PC-3 (cell line): ENCODE data around the gene TMTC3. TPM values are rescaled to one million over a fixed set of nuclear protein-coding genes. Genes with fewer than 3 reads are reported as not detected.

Experiments used
- ATAC-seq: fragments of 200-7000 bp; cut with Tn5 transposase; 2 replicates; pipeline ENCODE4 v1.9.1; 2020; ENCODE audit warnings: mild to moderate bottlenecking, moderate library complexity
- BruUV-seq: library from RNA; stranded (reverse); fragments of 400-500 nt; replicated peaks from 2 replicates; lab custom pipeline; 2021; lab: Mats Ljungman, UMichigan
- CTCF ChIA-PET: fragments of 300-600 bp; sonication (Branson Sonifier 250); formaldehyde crosslinking; loops from one replicate; lab custom pipeline; 2022; ENCODE audit warnings: antibody characterized with exemption; lab: Charles Lee
- POLR2A ChIA-PET: fragments of 300-600 bp; sonication (Branson Sonifier 250); formaldehyde crosslinking; loops from one replicate; lab custom pipeline; 2022; ENCODE audit warnings: antibody characterized with exemption; ENCODE audit not compliant: unreplicated experiment; lab: Charles Lee
- DNase-seq: peaks from one replicate; pipeline ENCODE4 v3.0.0-alpha.2; 2015
- H2AFZ ChIP-seq: fragments of 300-600 bp; sonication (generic); 2 replicates; pipeline ENCODE4 v1.6.0; 2016; ENCODE audit warnings: antibody characterized with exemption, low read length
- H3F3A ChIP-seq: fragments of 300-600 bp; sonication (generic); one replicate; pipeline ENCODE4 v1.6.0; 2017; ENCODE audit warnings: antibody characterized with exemption, low read length, control low read depth, mild to moderate bottlenecking; ENCODE audit not compliant: unreplicated experiment
- H3K27ac ChIP-seq: fragments of 300-600 bp; sonication (generic); 2 replicates; pipeline ENCODE4 v1.5.1; 2016; ENCODE audit warnings: mild to moderate bottlenecking, low read length
- H3K27me3 ChIP-seq: fragments of 300-600 bp; sonication (generic); 2 replicates; pipeline ENCODE4 v1.6.1; 2016; ENCODE audit warnings: low read length, mixed read lengths
- H3K36me3 ChIP-seq: fragments of 300-600 bp; sonication (generic); 2 replicates; pipeline ENCODE4 v1.6.1; 2016; ENCODE audit warnings: low read depth, mixed run types, low read length, mixed read lengths
- H3K4me1 ChIP-seq: fragments of 300-600 bp; sonication (generic); 2 replicates; pipeline ENCODE4 v1.5.1; 2016; ENCODE audit warnings: low read length; ENCODE audit not compliant: insufficient read depth
- H3K4me2 ChIP-seq: fragments of 300-600 bp; sonication (generic); 2 replicates; pipeline ENCODE4 v1.6.0; 2016; ENCODE audit warnings: low read length
- H3K4me3 ChIP-seq: fragments of 300-600 bp; sonication (generic); 2 replicates; pipeline ENCODE4 v1.5.1; 2016; ENCODE audit warnings: mild to moderate bottlenecking, low read length, mixed read lengths
- H3K79me2 ChIP-seq: fragments of 300-600 bp; sonication (generic); 2 replicates; pipeline ENCODE4 v1.6.1; 2017; ENCODE audit warnings: low read length, mixed read lengths
- H3K9ac ChIP-seq: fragments of 300-600 bp; sonication (generic); 2 replicates; pipeline ENCODE4 v1.6.0; 2016; ENCODE audit warnings: mild to moderate bottlenecking, low read length
- H3K9me2 ChIP-seq: fragments of 300-600 bp; sonication (generic); replicated peaks from 2 replicates; pipeline ENCODE4 v1.6.1; 2016; ENCODE audit warnings: mixed run types, low read length, mixed read lengths
- H3K9me3 ChIP-seq: fragments of 300-600 bp; sonication (generic); 2 replicates; pipeline ENCODE4 v1.6.1; 2016; ENCODE audit warnings: low read length, mixed read lengths
- H4K20me1 ChIP-seq: fragments of 300-600 bp; sonication (generic); 2 replicates; pipeline ENCODE4 v1.6.1; 2016; ENCODE audit warnings: low read length, mixed read lengths
- CTCF ChIP-seq: fragments of 300-600 bp; sonication (generic); conservative IDR thresholded peaks from 2 replicates; pipeline ENCODE4 v1.5.1; 2017; ENCODE audit warnings: antibody characterized with exemption, low read depth, mild to moderate bottlenecking, low read length
- EZH2 ChIP-seq: fragments of 300-600 bp; sonication (generic); IDR thresholded peaks from one replicate; pipeline ENCODE4 v1.6.1; 2017; ENCODE audit warnings: antibody characterized with exemption, mild to moderate bottlenecking, low read length; ENCODE audit not compliant: unreplicated experiment
- EZH2phosphoT487 ChIP-seq: fragments of 300-600 bp; sonication (generic); IDR thresholded peaks from 2 replicates; pipeline ENCODE4 v1.6.1; 2018; ENCODE audit warnings: mild to moderate bottlenecking, antibody characterized with exemption, low read length, borderline replicate concordance
- intact Hi-C: fragments of 100-400 bp; cut with micrococcal nuclease; formaldehyde crosslinking; loops from 2 replicates; pipeline ENCODE4 v1.9.0; 2023
- total RNA-seq: library from RNA; depleted of rRNA; stranded (reverse); fragments of >200 nt; gene quantifications from 2 replicates; pipeline ENCODE4 v1.2.3, GENCODE V29; 2014

The TMTC3 gene
- total RNA-seq, 1 experiment from 2014 or later = 11.4 TPM

- BruUV-seq = no TSS peak
- Histone ChIP-seq H2AFZ (no peak overlapping the region), H3K9ac (no peak overlapping the region), H3K27ac (no peak overlapping the region), H3K27me3 (no peaks in the 10 kb centered on the region), H3K79me2 (peaks cover 25% of the 10 kb centered on the region), H3K4me3 (no peak overlapping the region), H3K4me1 (no peaks in the 10 kb centered on the region), H3K9me3 (no peaks in the 10 kb centered on the region), H4K20me1 (0 out of 2 replicates have a peak, but pooled peaks cover 4% of the 10 kb centered on the region), H3F3A (no peaks in the 10 kb centered on the region), H3K36me3 (no peaks in the 10 kb centered on the region), H3K9me2 (no peaks in the 10 kb centered on the region), H3K4me2 (no peak overlapping the region)
- ATAC-seq (no peak), DNase-seq (no peak)
- TF ChIP-seq EZH2 (no peak), EZH2phosphoT487 (no peak), CTCF (no peak)
- POLR2A ChIA-PET = no interaction called here
- intact Hi-C loops = loop anchor here (5.0 to 10.0 kb wide), 2 partner anchors 95 to 242 kb away; no protein-coding TSS in a partner anchor
- CTCF ChIA-PET = no interaction called here
Observed at GRCh38 chr12:88150063-88150462, 8.0 kb downstream of the TMTC3 start.

- POLR2A ChIA-PET = no interaction called here
- ATAC-seq (no peak), DNase-seq (peak; percentile 65)
- CTCF ChIA-PET = no interaction called here
- 0 out of 2 replicates have a peak, but pooled peaks cover 3% of the 10 kb centered on the region for H3K79me2 ChIP-seq
- no peak overlapping the region for H2AFZ ChIP-seq
- intact Hi-C loops = loop anchor here (1.0 to 10.0 kb wide), 4 partner anchors 91 to 839 kb away; no protein-coding TSS in a partner anchor
- H4K20me1 ChIP-seq = 0 out of 2 replicates have a peak, but pooled peaks cover 4% of the 10 kb centered on the region
- H3K27me3 ChIP-seq = no peaks in the 10 kb centered on the region
- no peaks in the 10 kb centered on the region for H3K9me3 ChIP-seq
- H3K4me3 ChIP-seq = no peak overlapping the region
- H3K4me1 ChIP-seq = no peaks in the 10 kb centered on the region
- no peaks in the 10 kb centered on the region for H3K36me3 ChIP-seq
- no peak overlapping the region for H3K27ac ChIP-seq
- H3K9ac ChIP-seq = no peak overlapping the region
- no peaks in the 10 kb centered on the region for H3K9me2 ChIP-seq
- H3K4me2 ChIP-seq = no peak overlapping the region
- no peaks in the 10 kb centered on the region for H3F3A ChIP-seq
- TF ChIP-seq CTCF (peak; percentile 50), EZH2phosphoT487 (no peak)
- no TSS peak for BruUV-seq
Observed at GRCh38 chr12:88153959-88154358, 11.9 kb downstream of the TMTC3 start.

DNA sequence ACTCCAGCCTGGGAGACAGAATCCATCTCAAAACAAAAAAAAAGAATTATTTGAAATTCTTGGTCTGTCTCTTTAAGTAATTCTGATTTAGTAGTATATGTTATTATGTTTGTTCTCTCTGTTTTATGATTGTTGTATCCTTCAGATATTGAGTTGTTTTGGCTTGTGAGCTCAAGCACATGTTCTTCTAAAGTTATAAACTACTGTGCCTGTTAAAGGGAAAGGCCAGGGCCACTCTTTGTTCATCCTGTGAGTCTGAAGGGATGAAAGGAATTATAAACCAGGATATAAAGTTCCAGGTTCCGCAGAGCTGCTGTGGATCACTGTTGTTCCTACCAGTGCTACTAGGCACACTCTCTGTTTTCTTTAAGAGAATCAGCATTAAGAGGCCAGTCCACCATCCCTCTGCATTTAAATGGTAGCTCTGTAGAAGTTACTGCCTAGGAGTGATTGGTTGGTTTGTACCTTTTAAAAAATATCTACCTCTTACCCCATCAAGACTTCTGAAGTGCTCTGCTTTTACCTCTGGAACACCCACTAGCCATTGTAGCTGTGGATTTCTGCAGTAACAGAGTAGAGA, 14.1 kb downstream of the TMTC3 start:
- H3K4me2 ChIP-seq = no peak overlapping the region
- peaks cover 4% of the 10 kb centered on the region; the same call in 1 of the 2 replicates for H3K36me3 ChIP-seq
- BruUV-seq = no TSS peak
- no peaks in the 10 kb centered on the region for H3F3A ChIP-seq
- H3K4me3 ChIP-seq = no peak overlapping the region
- H3K9ac ChIP-seq = no peak overlapping the region
- no peak for TF ChIP-seq CTCF
- TF ChIP-seq EZH2phosphoT487 = no peak
- no peak for TF ChIP-seq EZH2
- H3K9me3 ChIP-seq = no peaks in the 10 kb centered on the region
- H2AFZ ChIP-seq = no peak overlapping the region
- no peaks in the 10 kb centered on the region for H3K27me3 ChIP-seq
- DNase-seq = no peak
- H3K4me1 ChIP-seq = no peaks in the 10 kb centered on the region
- ChIA-PET POLR2A (interaction anchor here (0.6 kb wide), 1 partner anchor 14 kb away, joined by 3 read pairs; the partner anchor contains the start of genes CEP290 and TMTC3), CTCF (no interaction called here)
- ATAC-seq = no peak
- H3K79me2 ChIP-seq = 0 out of 2 replicates have a peak, but pooled peaks cover 3% of the 10 kb centered on the region
- no peak overlapping the region for H3K27ac ChIP-seq
- H3K9me2 ChIP-seq = no peaks in the 10 kb centered on the region
- 0 out of 2 replicates have a peak, but pooled peaks cover 4% of the 10 kb centered on the region for H4K20me1 ChIP-seq
- intact Hi-C loops = loop anchor here (10.0 kb wide), 1 partner anchor 89 kb away; no protein-coding TSS in a partner anchor
